Aorta (tissue), 5 donors: ENCODE data around the gene SRGAP3. TPM values are rescaled to one million over a fixed set of nuclear protein-coding genes. Genes with fewer than 3 reads are reported as not detected.

Experiments
- ATAC-seq: fragments of 200-7000 bp; cut with Tn5 transposase; one replicate; pipeline ENCODE4 v1.9.1; 2022; ENCODE audit warnings: moderate library complexity; ENCODE audit not compliant: low FRiP score
- DNase-seq, 2 donors: peaks; one replicate each; pipeline ENCODE4 v3.0.0-alpha.2; 2020
- H3K27ac ChIP-seq, 2 donors: one replicate each; pipeline ENCODE4 v1.5.1; 2013; ENCODE audit warnings: low read length in 2 of 2, mild to moderate bottlenecking in 2 of 2, moderate library complexity in 2 of 2, control low read depth in 1 of 2, inconsistent platforms in 1 of 2, low read depth in 1 of 2
- H3K27me3 ChIP-seq, 2 donors: one replicate each; pipeline ENCODE4 v1.6.1; 2013; ENCODE audit warnings: control low read depth in 1 of 2, low read length in 1 of 2, mild to moderate bottlenecking in 1 of 2, moderate library complexity in 1 of 2; ENCODE audit not compliant: insufficient read depth in 2 of 2, control insufficient read depth in 1 of 2
- H3K36me3 ChIP-seq, 2 donors: one replicate each; pipeline ENCODE4 v1.6.1; 2013; ENCODE audit warnings: control low read depth in 1 of 2, low read length in 1 of 2, mild to moderate bottlenecking in 1 of 2; ENCODE audit not compliant: insufficient read depth in 2 of 2, control insufficient read depth in 1 of 2
- H3K4me1 ChIP-seq, 2 donors: one replicate each; pipeline ENCODE4 v1.6.1; 2013; ENCODE audit warnings: low read length in 2 of 2, control low read depth in 1 of 2, mild to moderate bottlenecking in 1 of 2, moderate library complexity in 1 of 2; ENCODE audit not compliant: insufficient read depth in 2 of 2, control insufficient read depth in 1 of 2
- H3K4me3 ChIP-seq, 2 donors: one replicate each; pipeline ENCODE4 v1.5.1; 2013; ENCODE audit warnings: low read length in 2 of 2, control low read depth in 1 of 2, mild to moderate bottlenecking in 1 of 2
- H3K9me3 ChIP-seq: one replicate; pipeline ENCODE4 v1.6.1; 2013; ENCODE audit warnings: mild to moderate bottlenecking, low read length; ENCODE audit not compliant: control insufficient read depth
- WGBS, 2 donors: extraction: QIAGEN DNeasy Blood & Tissue Kit; methylation state at CpG; one replicate each; pipeline ENCODE4 v1.1.7; 2013; 5-methylcytosine and 5-hydroxymethylcytosine counted together
- intact Hi-C, 2 donors: fragments of 100-400 bp; cut with DNase I; formaldehyde crosslinking; loops; one replicate each; pipeline versions ENCODE4 v1.14.2 to v1.15.0; 2022
- polyA plus RNA-seq, 2 donors: library from polyadenylated mRNA; stranded (reverse); fragments of 200-250 nt; gene quantifications; one replicate each; pipeline ENCODE4 v1.2.3, GENCODE V29; 2013
- total RNA-seq, 2 donors: library from RNA; stranded (reverse); fragmentation: NEBNext Ultra II Directional; extraction: Animal tissue kit (Norgen Biotek cat#: 25700); gene quantifications; one replicate each; pipeline ENCODE4 v1.2.1, GENCODE V29; 2021
- donor health status: healthy with polysubstance abuse.
- donor health status: Bipolar disorder and iron deficiency.
- donor health status: DM: no; HTN: no; CAD: no.
- donor health status: DM: no; HTN: no; CAD: no.
- donor health status: DM: yes; HTN: yes; CAD: no.

The SRGAP3 gene
- total and polyA plus RNA-seq, 4 donors: 0.26 to 11.7 (median 1.3) TPM

- 98% methylated on average over 5 of the region's 5 CpGs for WGBS, 2 donors
- intact Hi-C loops: no loop called here
These were observed 78.6 kb downstream of the SRGAP3 start for GRCh38 chr3:9170851-9171160.

GRCh38 chr3:9169956-9170850 lies 79.2 kb downstream of the SRGAP3 start:
- H3K4me1 ChIP-seq: no peaks in the 10 kb centered on the region
- no peaks in the 10 kb centered on the region for H3K9me3 ChIP-seq
- H3K36me3 ChIP-seq: no peaks in the 10 kb centered on the region
- H3K4me3 ChIP-seq: no peak overlapping the region
- no peak overlapping the region for H3K27ac ChIP-seq
- ATAC-seq: no peak
- intact Hi-C loops: no loop called here
- no peaks in the 10 kb centered on the region for H3K27me3 ChIP-seq
- 91 to 94% methylated on average over 18 of the region's 18 CpGs for WGBS, 2 donors
- no peak for DNase-seq

More at GRCh38 chr3:9170851-9171160, 78.6 kb downstream of the SRGAP3 start:
- no peak overlapping the region for H3K4me3 ChIP-seq
- H3K27me3 ChIP-seq: no peaks in the 10 kb centered on the region
- no peak for DNase-seq
- H3K27ac ChIP-seq: no peak overlapping the region
- H3K9me3 ChIP-seq: no peaks in the 10 kb centered on the region
- H3K4me1 ChIP-seq: no peaks in the 10 kb centered on the region
- no peaks in the 10 kb centered on the region for H3K36me3 ChIP-seq
- no peak for ATAC-seq

GRCh38 chr3:9169326-9169725 lies 80.1 kb downstream of the SRGAP3 start:
- 96 to 100% methylated on average over 1 of the region's 1 CpG for WGBS, 2 donors
- no peak for ATAC-seq
- Histone ChIP-seq H3K4me1 (no peaks in the 10 kb centered on the region), H3K9me3 (no peaks in the 10 kb centered on the region), H3K27ac (no peak overlapping the region), H3K4me3 (no peak overlapping the region), H3K36me3 (no peaks in the 10 kb centered on the region), H3K27me3 (no peaks in the 10 kb centered on the region)
- intact Hi-C loops: no loop called here
- DNase-seq: no peak

- DNase-seq: no peak
- Histone ChIP-seq H3K27me3 (no peaks in the 10 kb centered on the region), H3K9me3 (no peaks in the 10 kb centered on the region), H3K36me3 (no peaks in the 10 kb centered on the region), H3K4me3 (no peak overlapping the region), H3K4me1 (no peaks in the 10 kb centered on the region), H3K27ac (no peak overlapping the region)
- 62 to 66% methylated on average over 8 of the region's 8 CpGs for WGBS, 2 donors
- intact Hi-C loops: no loop called here
- ATAC-seq: no peak
These were observed 81.2 kb downstream of the SRGAP3 start for GRCh38 chr3:9168241-9168741.

- WGBS, 2 donors: 88 to 89% methylated on average over 2 of the region's 2 CpGs
- no peaks in the 10 kb centered on the region for H3K36me3 ChIP-seq
- no peaks in the 10 kb centered on the region for H3K4me1 ChIP-seq
- H3K27me3 ChIP-seq: no peaks in the 10 kb centered on the region
- H3K27ac ChIP-seq: no peak overlapping the region
- no peak for DNase-seq
- intact Hi-C loops: no loop called here
- H3K4me3 ChIP-seq: no peak overlapping the region
- no peaks in the 10 kb centered on the region for H3K9me3 ChIP-seq
- ATAC-seq: no peak
These were observed 82.2 kb downstream of the SRGAP3 start for GRCh38 chr3:9167222-9167621.

- H3K27ac ChIP-seq: no peak overlapping the region
- no peaks in the 10 kb centered on the region for H3K36me3 ChIP-seq
- H3K27me3 ChIP-seq: no peaks in the 10 kb centered on the region
- no peaks in the 10 kb centered on the region for H3K4me1 ChIP-seq
- H3K9me3 ChIP-seq: no peaks in the 10 kb centered on the region
- no peak for DNase-seq
- ATAC-seq: no peak
- WGBS, 2 donors: 93% methylated on average over 5 of the region's 5 CpGs
- intact Hi-C loops: no loop called here
- no peak overlapping the region for H3K4me3 ChIP-seq
These were observed 84.0 kb downstream of the SRGAP3 start for GRCh38 chr3:9165421-9165820.

GRCh38 chr3:9163289-9163688 lies 86.2 kb downstream of the SRGAP3 start:
- H3K9me3 ChIP-seq: no peaks in the 10 kb centered on the region
- ATAC-seq: no peak
- H3K36me3 ChIP-seq: no peaks in the 10 kb centered on the region
- H3K4me3 ChIP-seq: no peak overlapping the region
- no peaks in the 10 kb centered on the region for H3K4me1 ChIP-seq
- 93 to 97% methylated on average over 12 of the region's 12 CpGs for WGBS, 2 donors
- DNase-seq: no peak
- no peak overlapping the region for H3K27ac ChIP-seq
- H3K27me3 ChIP-seq: no peaks in the 10 kb centered on the region
- intact Hi-C loops: no loop called here

- Histone ChIP-seq H3K4me1 (no peaks in the 10 kb centered on the region), H3K36me3 (no peaks in the 10 kb centered on the region), H3K9me3 (no peaks in the 10 kb centered on the region), H3K27ac (no peak overlapping the region), H3K27me3 (no peaks in the 10 kb centered on the region), H3K4me3 (no peak overlapping the region)
- 89 to 96% methylated on average over 1 of the region's 1 CpG for WGBS, 2 donors
- DNase-seq (no peak), ATAC-seq (no peak)
- intact Hi-C loops: no loop called here
These were observed 87.6 kb downstream of the SRGAP3 start for GRCh38 chr3:9161811-9162210.

- DNase-seq (no peak), ATAC-seq (no peak)
- Histone ChIP-seq H3K4me3 (no peak overlapping the region), H3K27ac (no peak overlapping the region), H3K4me1 (no peaks in the 10 kb centered on the region), H3K9me3 (no peaks in the 10 kb centered on the region), H3K27me3 (no peaks in the 10 kb centered on the region), H3K36me3 (no peaks in the 10 kb centered on the region)
- 94 to 95% methylated on average over 4 of the region's 4 CpGs for WGBS, 2 donors
- intact Hi-C loops: no loop called here
These were observed 88.1 kb downstream of the SRGAP3 start for GRCh38 chr3:9161298-9161697.
